ENCODE data around the gene OOSP3.

Gene OOSP3

DNA sequence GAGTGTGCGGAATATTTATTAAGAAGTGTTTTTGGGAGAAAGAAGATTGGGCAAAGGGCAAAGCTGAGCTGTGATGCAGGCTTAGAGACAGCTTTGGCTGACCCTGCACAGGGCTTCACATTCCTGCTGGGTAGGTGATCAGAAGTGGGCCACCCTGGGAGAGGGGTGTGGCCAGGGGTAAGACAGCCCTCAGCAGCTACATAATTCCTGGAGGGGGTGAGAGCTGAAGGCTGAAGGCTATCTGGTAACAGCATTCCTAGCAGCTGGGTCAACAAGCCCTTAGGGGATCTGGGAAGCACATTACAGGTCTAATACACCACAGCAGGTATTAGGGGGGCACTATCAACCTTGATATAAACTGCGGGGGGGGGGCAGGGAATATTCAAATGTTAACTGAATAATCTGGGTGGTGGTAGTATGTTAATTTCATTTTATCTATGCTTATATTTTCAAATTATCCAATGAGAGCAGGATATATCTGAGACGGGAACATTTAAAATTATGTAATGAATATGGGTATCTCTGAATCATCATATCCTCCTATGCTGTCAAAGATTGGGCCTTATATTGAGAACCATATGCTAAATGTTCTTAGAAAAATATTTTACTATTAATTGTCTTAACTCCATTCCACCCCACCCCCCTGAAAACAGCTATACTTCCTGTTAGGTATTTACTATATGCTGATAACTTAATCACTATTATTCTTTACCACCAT is 65.6 kb downstream of the OOSP3 start:
- H3K4me3 ChIP-seq (ENCODE audit: low read depth, low read length): no peak overlapping the region

- no peak overlapping the region for H3K4me3 ChIP-seq (ENCODE audit: low read depth, low read length)
Observed at GRCh38 chr11:59944720-59945119, 66.1 kb downstream of the OOSP3 start.
